ENCODE results near the gene GLB1L. TPM values are rescaled to one million over a fixed set of nuclear protein-coding genes. Genes with fewer than 3 reads are reported as not detected.

The GLB1L gene
- polyA plus RNA-seq, 1 of the 3 experiments (the other 2 are of a cell fraction), result 11.7 TPM

GRCh38 chr2:219198974-219199373 is 46.3 kb downstream of the GLB1L start:
- POLR2A ChIA-PET, result no interaction called here
- 75% methylated on average over 5 of the region's 5 CpGs for WGBS (ENCODE audit: low lambda C conversion rate)

GRCh38 chr2:219197388-219197787 is 47.9 kb downstream of the GLB1L start:
- POLR2A ChIA-PET, result interaction anchor here (1.1 kb wide), 1 partner anchor 21 kb away, joined by 4 read pairs; the partner anchor contains the start of gene CNPPD1

More at GRCh38 chr2:219198974-219199373, 46.3 kb downstream of the GLB1L start:
- no peak overlapping the region for H3K27ac ChIP-seq (ENCODE audit: low read depth in 2 of 2, low read length in 1 of 2)
- H2AFZ ChIP-seq (ENCODE audit: low read depth), result no peak overlapping the region
- no peaks in the 10 kb centered on the region for H3K79me2 ChIP-seq (ENCODE audit: insufficient read depth)
- no peaks in the 10 kb centered on the region for H3K36me3 ChIP-seq (replicated peaks in 1 of 2; ENCODE audit: control insufficient read depth in 1 of 2, insufficient read depth in 2 of 2, low read length in 1 of 2)
- CTCF ChIA-PET, result interaction anchor here (0.6 to 1.6 kb wide), 4 partner anchors 28 to 315 kb away, joined by 3 to 9 read pairs (median 4); no protein-coding TSS in a partner anchor
- H3K4me2 ChIP-seq, result no peak overlapping the region
- H3K4me1 ChIP-seq (ENCODE audit: control insufficient read depth in 1 of 2, insufficient read depth in 2 of 2, low read depth in 1 of 2, low read length in 1 of 2), result no peaks in the 10 kb centered on the region
- H3K9me3 ChIP-seq, result no peaks in the 10 kb centered on the region
- no peak for TF ChIP-seq MXI1 (IDR thresholded peaks at IDR 0.05; ENCODE audit: low read depth, low read length)
- TF ChIP-seq RAD21 (IDR thresholded peaks at IDR 0.05; ENCODE audit: low read length), result no peak
- no peak for TF ChIP-seq TEAD4 (IDR thresholded peaks at IDR 0.05; ENCODE audit: borderline replicate concordance, insufficient read depth)
- no peak for TF ChIP-seq MEF2A (IDR thresholded peaks at IDR 0.05; ENCODE audit: borderline replicate concordance, low read depth)
- no peak for TF ChIP-seq EZH2phosphoT487 (IDR thresholded peaks at IDR 0.05; ENCODE audit: borderline replicate concordance, low read depth)
- no peak for TF ChIP-seq FOXJ3 (CRISPR knock-in tag; IDR thresholded peaks at IDR 0.05)
- no peak for TF ChIP-seq CHD2 (IDR thresholded peaks at IDR 0.05; ENCODE audit: low read length, partially characterized antibody)
- TF ChIP-seq IRF3 (IDR thresholded peaks at IDR 0.05; ENCODE audit: low read depth, low read length), result no peak
- TF ChIP-seq RXRA (IDR thresholded peaks at IDR 0.05; ENCODE audit: borderline replicate concordance, low read depth), result no peak
- TF ChIP-seq JUND (IDR thresholded peaks at IDR 0.05), result no peak
- no peak for TF ChIP-seq FOSL2 (IDR thresholded peaks at IDR 0.05; ENCODE audit: borderline replicate concordance, low read depth)
- TF ChIP-seq USF2 (IDR thresholded peaks at IDR 0.05; ENCODE audit: borderline replicate concordance, low read depth, low read length), result no peak
- no peak for DNase-seq
- no peaks in the 10 kb centered on the region for H3F3A ChIP-seq (replicated peaks; ENCODE audit: insufficient read depth)
- no peak overlapping the region for H3K9ac ChIP-seq
- no peaks in the 10 kb centered on the region for H3K9me2 ChIP-seq
- no peaks in the 10 kb centered on the region for H4K20me1 ChIP-seq (ENCODE audit: insufficient read depth)
- H3K4me3 ChIP-seq (ENCODE audit: low read depth in 2 of 2, low read length in 1 of 2), result no peak overlapping the region
- H3K27me3 ChIP-seq (ENCODE audit: insufficient read depth), result peaks cover 8% of the 10 kb centered on the region; the same call in 1 of the 2 replicates

More at GRCh38 chr2:219197388-219197787, 47.9 kb downstream of the GLB1L start:
- H3K4me3 ChIP-seq (ENCODE audit: low read depth in 2 of 2, low read length in 1 of 2), result no peak overlapping the region
- H3K9me3 ChIP-seq, result no peaks in the 10 kb centered on the region
- H3K79me2 ChIP-seq (ENCODE audit: insufficient read depth), result no peaks in the 10 kb centered on the region
- H3K36me3 ChIP-seq (replicated peaks in 1 of 2; ENCODE audit: control insufficient read depth in 1 of 2, insufficient read depth in 2 of 2, low read length in 1 of 2), result no peaks in the 10 kb centered on the region
- no peak overlapping the region for H3K4me2 ChIP-seq
- CTCF ChIA-PET, result interaction anchor here (0.9 to 1.7 kb wide), 3 partner anchors 15 to 97 kb away, joined by 3 to 7 read pairs (median 5); partner anchors contain the start of gene SLC23A3
- DNase-seq, result no peak
- peaks cover 8% of the 10 kb centered on the region; the same call in 1 of the 2 replicates for H3K27me3 ChIP-seq (ENCODE audit: insufficient read depth)
- H2AFZ ChIP-seq (ENCODE audit: low read depth), result no peak overlapping the region
- H3F3A ChIP-seq (replicated peaks; ENCODE audit: insufficient read depth), result no peaks in the 10 kb centered on the region
- no peak overlapping the region for H3K27ac ChIP-seq (ENCODE audit: low read depth in 2 of 2, low read length in 1 of 2)
- H3K4me1 ChIP-seq (ENCODE audit: control insufficient read depth in 1 of 2, insufficient read depth in 2 of 2, low read depth in 1 of 2, low read length in 1 of 2), result no peaks in the 10 kb centered on the region
- H4K20me1 ChIP-seq (ENCODE audit: insufficient read depth), result no peaks in the 10 kb centered on the region
- no peak for TF ChIP-seq EZH2phosphoT487 (IDR thresholded peaks at IDR 0.05; ENCODE audit: borderline replicate concordance, low read depth)
- TF ChIP-seq TEAD4 (IDR thresholded peaks at IDR 0.05; ENCODE audit: borderline replicate concordance, insufficient read depth), result no peak
- no peak for TF ChIP-seq TCF12 (IDR thresholded peaks at IDR 0.05)
- no peak for TF ChIP-seq RFX5 (IDR thresholded peaks at IDR 0.05; ENCODE audit: low read length)
- TF ChIP-seq EP300 (IDR thresholded peaks at IDR 0.05; ENCODE audit: borderline replicate concordance in 1 of 2, low read depth in 1 of 2, low read length in 1 of 2), result no peak
- TF ChIP-seq RCOR1 (IDR thresholded peaks at IDR 0.05; ENCODE audit: low read length), result no peak
- TF ChIP-seq USF1 (IDR thresholded peaks at IDR 0.05; ENCODE audit: borderline replicate concordance, low read depth), result no peak
- TF ChIP-seq SIN3A (IDR thresholded peaks at IDR 0.05; ENCODE audit: borderline replicate concordance, low read depth, low read length), result no peak
- no peak for TF ChIP-seq USF2 (IDR thresholded peaks at IDR 0.05; ENCODE audit: borderline replicate concordance, low read depth, low read length)
- TF ChIP-seq MAX (IDR thresholded peaks at IDR 0.05; ENCODE audit: low read depth), result no peak
- no peak for TF ChIP-seq PBX3 (IDR thresholded peaks at IDR 0.05)
- TF ChIP-seq CHD2 (IDR thresholded peaks at IDR 0.05; ENCODE audit: low read length, partially characterized antibody), result no peak
- TF ChIP-seq RAD21 (IDR thresholded peaks at IDR 0.05; ENCODE audit: low read length), result no peak
- H3K9ac ChIP-seq, result no peak overlapping the region
- WGBS (ENCODE audit: low lambda C conversion rate), result 100% methylated on average over 1 of the region's 1 CpG
- H3K9me2 ChIP-seq, result no peaks in the 10 kb centered on the region
